H1 (cell line): ENCODE data around the gene USP37. TPM values are rescaled to one million over a fixed set of nuclear protein-coding genes. Genes with fewer than 3 reads are reported as not detected.

ENCODE experiments used
- CTCF ChIA-PET: fragments of 300-600 bp; sonication (Branson Sonifier 250); formaldehyde crosslinking; loops from one replicate; lab custom pipeline; 2021; ENCODE audit not compliant: partially characterized antibody; lab: Charles Lee
- POLR2A ChIA-PET: fragments of 300-600 bp; sonication (Branson Sonifier 250); formaldehyde crosslinking; loops from one replicate; lab custom pipeline; 2021; ENCODE audit warnings: inconsistent platforms; ENCODE audit not compliant: partially characterized antibody; lab: Charles Lee
- DNase-seq, 2 experiments: peaks; one replicate each; pipeline versions ENCODE4 v3.0.0 to v3.0.0-alpha.2; 2010 to 2022; ENCODE audit warnings: low spot score in 2 of 2, low read depth in 1 of 2, mixed read lengths in 1 of 2
- FAIRE-seq: peaks from 2 replicates; lab custom pipeline; 2011; peaks lifted over from hg19 to GRCh38; lab: Jason Lieb, UNC
- H2AFZ ChIP-seq: 2 replicates; pipeline ENCODE4 v1.8.1; 2012; ENCODE audit warnings: low read length, inconsistent platforms
- H2AK5ac ChIP-seq: 2 replicates; pipeline ENCODE4 v1.6.1; 2013; ENCODE audit warnings: low read depth, low read length
- H2BK120ac ChIP-seq: replicated peaks from 2 replicates; pipeline ENCODE3; 2013; ENCODE audit warnings: low read depth, low read length, inconsistent platforms
- H2BK12ac ChIP-seq: 2 replicates; pipeline ENCODE4 v1.6.1; 2013; ENCODE audit warnings: low read depth, low read length
- H2BK15ac ChIP-seq: 2 replicates; pipeline ENCODE4 v1.6.1; 2013; ENCODE audit warnings: low read length
- H2BK20ac ChIP-seq: 2 replicates; pipeline ENCODE4 v1.6.1; 2013; ENCODE audit warnings: low read length
- H2BK5ac ChIP-seq: 2 replicates; pipeline ENCODE4 v1.6.1; 2013; ENCODE audit warnings: low read depth, low read length
- H3K14ac ChIP-seq: 2 replicates; pipeline ENCODE4 v1.6.1; 2013; ENCODE audit warnings: inconsistent platforms; ENCODE audit not compliant: insufficient read length
- H3K18ac ChIP-seq: 2 replicates; pipeline ENCODE4 v1.6.1; 2013; ENCODE audit warnings: low read length; ENCODE audit errors: extremely low read depth
- H3K23ac ChIP-seq: 2 replicates; pipeline ENCODE4 v1.6.1; 2013; ENCODE audit warnings: inconsistent platforms; ENCODE audit not compliant: insufficient read length
- H3K23me2 ChIP-seq: 2 replicates; pipeline ENCODE4 v1.6.1; 2013; ENCODE audit warnings: low read depth, low read length
- H3K27ac ChIP-seq: 2 replicates; pipeline ENCODE4 v1.6.1; 2011; ENCODE audit warnings: low read depth, low read length, inconsistent platforms
- H3K27me3 ChIP-seq, 4 experiments: replicated peaks in 1 of 4; 1 replicate in 1 of 4; 2 replicates in 3 of 4; pipeline versions ENCODE4 v1.6.1 to v1.8.1; 2011 to 2013; ENCODE audit warnings: low read length in 3 of 4, mild to moderate bottlenecking in 3 of 4, inconsistent platforms in 2 of 4, mixed read lengths in 2 of 4, moderate library complexity in 1 of 4; ENCODE audit not compliant: control insufficient read depth in 3 of 4, insufficient read depth in 3 of 4; ENCODE audit errors: extremely low read depth in 1 of 4
- H3K36me3 ChIP-seq, 4 experiments: 2 replicates each; pipeline versions ENCODE4 v1.6.1 to v1.8.1; 2011 to 2013; ENCODE audit warnings: mild to moderate bottlenecking in 4 of 4, low read length in 3 of 4, moderate library complexity in 2 of 4, control low read depth in 1 of 4, inconsistent platforms in 1 of 4; ENCODE audit not compliant: insufficient read depth in 4 of 4, control insufficient read depth in 2 of 4
- H3K4ac ChIP-seq: replicated peaks from 2 replicates; pipeline ENCODE3; 2013; ENCODE audit warnings: low read length, low read depth, mixed read lengths, inconsistent platforms; ENCODE audit not compliant: insufficient read length
- H3K4me1 ChIP-seq, 4 experiments: replicated peaks in 1 of 4; 1 replicate in 1 of 4; 2 replicates in 3 of 4; pipeline versions ENCODE4 v1.6.1 to v1.8.1; 2011 to 2013; ENCODE audit warnings: low read length in 3 of 4, inconsistent platforms in 2 of 4, mixed read lengths in 1 of 4; ENCODE audit not compliant: insufficient read depth in 4 of 4, control insufficient read depth in 3 of 4
- H3K4me2 ChIP-seq, 2 experiments: 2 replicates each; pipeline versions ENCODE4 v1.6.1 to v1.8.1; 2011 to 2013; ENCODE audit warnings: low read depth in 2 of 2, low read length in 2 of 2, control low read depth in 1 of 2, inconsistent platforms in 1 of 2, mild to moderate bottlenecking in 1 of 2; ENCODE audit not compliant: insufficient read depth in 1 of 2
- H3K4me3 ChIP-seq, 4 experiments: fragments of 200-600, 300-600 bp in 1 of 4; sonication (generic), shearing (Covaris generic), sonication (Bioruptor Twin) in 1 of 4; 2 replicates each; pipeline versions ENCODE4 v1.5.1 to v1.8.1; 2011 to 2016; ENCODE audit warnings: low read length in 4 of 4, low read depth in 3 of 4, control low read depth in 2 of 4, inconsistent platforms in 2 of 4, mild to moderate bottlenecking in 2 of 4, mixed read lengths in 1 of 4, moderate library complexity in 1 of 4; ENCODE audit not compliant: insufficient read depth in 2 of 4; ENCODE audit errors: extremely low read depth in 1 of 4
- H3K56ac ChIP-seq: replicated peaks from 2 replicates; pipeline ENCODE3; 2013; ENCODE audit warnings: low read depth, mild to moderate bottlenecking, mixed read lengths, low read length, inconsistent platforms; ENCODE audit not compliant: insufficient read length
- H3K79me1 ChIP-seq: 2 replicates; pipeline ENCODE4 v1.6.1; 2013; ENCODE audit warnings: low read depth, low read length, control low read depth
- H3K79me2 ChIP-seq, 2 experiments: 2 replicates each; pipeline versions ENCODE4 v1.6.1 to v1.8.1; 2012 to 2013; ENCODE audit warnings: low read length in 2 of 2, mild to moderate bottlenecking in 2 of 2, inconsistent platforms in 1 of 2; ENCODE audit not compliant: insufficient read depth in 2 of 2, control insufficient read depth in 1 of 2
- H3K9ac ChIP-seq, 4 experiments: replicated peaks in 1 of 4; 1 replicate in 1 of 4; 2 replicates in 3 of 4; pipeline versions ENCODE4 v1.6.1 to v1.8.1; 2011 to 2013; ENCODE audit warnings: low read depth in 3 of 4, low read length in 3 of 4, control low read depth in 2 of 4, mild to moderate bottlenecking in 2 of 4, moderate library complexity in 2 of 4, inconsistent platforms in 1 of 4; ENCODE audit errors: extremely low read depth in 1 of 4
- H3K9me3 ChIP-seq, 2 experiments: 2 replicates each; pipeline versions ENCODE4 v1.6.1 to v1.8.1; 2012 to 2013; ENCODE audit warnings: mild to moderate bottlenecking in 2 of 2, moderate library complexity in 2 of 2, control low read depth in 1 of 2, inconsistent platforms in 1 of 2, low read depth in 1 of 2, low read length in 1 of 2, mixed read lengths in 1 of 2; ENCODE audit not compliant: insufficient read depth in 2 of 2
- H4K20me1 ChIP-seq, 2 experiments: replicated peaks in 1 of 2; 2 replicates each; pipeline versions ENCODE3 to v1.8.1; 2011 to 2013; ENCODE audit warnings: inconsistent platforms in 2 of 2, low read length in 2 of 2, mild to moderate bottlenecking in 1 of 2; ENCODE audit not compliant: insufficient read depth in 2 of 2, control insufficient read depth in 1 of 2
- H4K5ac ChIP-seq: 2 replicates; pipeline ENCODE4 v1.6.1; 2013; ENCODE audit warnings: low read length, low read depth, mixed read lengths, inconsistent platforms; ENCODE audit not compliant: insufficient read length
- H4K8ac ChIP-seq: 2 replicates; pipeline ENCODE4 v1.8.0; 2013; ENCODE audit warnings: mild to moderate bottlenecking, moderate library complexity, low read length, inconsistent platforms; ENCODE audit not compliant: insufficient read depth; ENCODE audit errors: extremely low read depth
- H4K91ac ChIP-seq: replicated peaks from 2 replicates; pipeline ENCODE3; 2013; ENCODE audit warnings: low read length, mixed read lengths, inconsistent platforms; ENCODE audit not compliant: insufficient read length
- CTCF ChIP-seq, 3 experiments: IDR thresholded peaks; 1 replicate in 2 of 3; 2 replicates in 1 of 3; pipeline versions ENCODE4 v1.5.1 to v1.6.1; 2011; ENCODE audit warnings: low read length in 3 of 3, mild to moderate bottlenecking in 3 of 3, inconsistent platforms in 2 of 3, low read depth in 1 of 3, moderate library complexity in 1 of 3; ENCODE audit not compliant: insufficient read depth in 1 of 3; ENCODE audit errors: control extremely low read depth in 1 of 3
- JUN ChIP-seq: IDR thresholded peaks from 2 replicates; pipeline ENCODE4 v1.6.1; 2011; ENCODE audit warnings: low read depth, mild to moderate bottlenecking, improper control_type of control experiment, low read length
- RNF2 ChIP-seq: fragments of 200-900, 300-1000 bp; sonication (generic); IDR thresholded peaks from 2 replicates; pipeline ENCODE4 v1.7.1; 2016; ENCODE audit warnings: borderline replicate concordance, low read depth, mild to moderate bottlenecking, antibody characterized with exemption, low read length; ENCODE audit not compliant: poor library complexity, severe bottlenecking; ENCODE audit errors: missing control alignments
- SIN3A ChIP-seq, 2 experiments: IDR thresholded peaks in 1 of 2; conservative IDR thresholded peaks in 1 of 2; 2 replicates each; pipeline ENCODE4 v1.6.1; 2011 to 2012; ENCODE audit warnings: low read length in 2 of 2, improper control_type of control experiment in 1 of 2, low read depth in 1 of 2, mild to moderate bottlenecking in 1 of 2
- SP1 ChIP-seq: IDR thresholded peaks from 2 replicates; pipeline ENCODE4 v1.6.1; 2011; ENCODE audit warnings: low read depth, low read length
- SUZ12 ChIP-seq: fragments of 200-600 bp; sonication (generic); IDR thresholded peaks from 2 replicates; pipeline ENCODE4 v1.6.1; 2012; ENCODE audit warnings: mild to moderate bottlenecking, inconsistent platforms, low read length, moderate library complexity, mixed read lengths
- TBP ChIP-seq: IDR thresholded peaks from 2 replicates; pipeline ENCODE4 v1.6.1; 2011; ENCODE audit warnings: low read depth, low read length, improper control_type of control experiment
- TCF12 ChIP-seq: IDR thresholded peaks from 2 replicates; pipeline ENCODE4 v1.6.1; 2011; ENCODE audit warnings: low read depth, mild to moderate bottlenecking, low read length
- WGBS, 2 experiments: shearing (Covaris generic) in 1 of 2; methylation state at CpG; one replicate each; pipeline versions ENCODE4 v1.1.6 to v1.1.7; 2013 to 2015; ENCODE audit warnings: low lambda C conversion rate in 2 of 2, mixed read lengths in 2 of 2, inconsistent platforms in 1 of 2, low coverage in 1 of 2, missing lambda C conversion rate in 1 of 2; ENCODE audit not compliant: insufficient replicate concordance in 2 of 2, insufficient coverage in 1 of 2, insufficient read length in 1 of 2; ENCODE audit errors: extremely low coverage in 1 of 2, missing lambda C conversion rate in 1 of 2; 5-methylcytosine and 5-hydroxymethylcytosine counted together
- polyA plus RNA-seq, 7 experiments: library from polyadenylated mRNA; depleted of rRNA in 3 of 7; stranded (reverse) in 5 of 7; unstranded in 2 of 7; fragments of >200 nt in 5 of 7; fragments of 200-250 nt in 2 of 7; gene quantifications; 1 replicate in 5 of 7; 2 replicates in 1 of 7; 4 replicates in 1 of 7; pipeline versions ENCODE4 v1.2.1 to v1.2.3, GENCODE V29; 2011 to 2013; ENCODE audit warnings: missing spikeins in 2 of 7, mixed read lengths in 2 of 7
- total RNA-seq: library from RNA; stranded (reverse); fragmentation: NEBNext Ultra II Directional; extraction: Animal tissue kit (Norgen Biotek cat#: 25700); gene quantifications from 2 replicates; pipeline ENCODE4 v1.2.1, GENCODE V29; 2021

Gene USP37
- total and polyA plus RNA-seq, 2 of the 8 experiments (the other 6 are each of a cell fraction or from before 2014, with no cell fraction given), result 3.8 to 29.1 TPM

- DNase-seq (no peak), FAIRE-seq (no peak)
- Histone ChIP-seq H3K79me1 (no peaks in the 10 kb centered on the region), H3K23me2 (peaks cover 6% of the 10 kb centered on the region), H3K4me3 (no peak overlapping the region), H4K5ac (no peak overlapping the region), H3K18ac (no peak overlapping the region), H3K9me3 (no peaks in the 10 kb centered on the region), H3K27ac (no peak overlapping the region), H3K23ac (no peak overlapping the region), H3K9ac (no peak overlapping the region), H3K56ac (no peak overlapping the region), H2AFZ (no peak overlapping the region), H3K14ac (no peak overlapping the region), H4K20me1 (peaks cover 0 to 2% of the 10 kb centered on the region in 2 experiments), H2BK15ac (no peak overlapping the region), H4K8ac (no peak overlapping the region; the same call in 1 of the 2 replicates), H3K36me3 (peaks cover 0 to 11% (median 4%) of the 10 kb centered on the region in 4 experiments; a peak in 2 of 8 replicates), H2BK120ac (no peak overlapping the region), H2BK12ac (no peak overlapping the region), H3K4ac (peak overlapping the region; percentile 49), H4K91ac (no peak overlapping the region), H3K79me2 (no peaks in the 10 kb centered on the region), H2BK5ac (peak overlapping the region; percentile 93; the same call in 1 of the 2 replicates), H3K27me3 (peaks cover 0 to under 1% (median under 1%) of the 10 kb centered on the region in 4 experiments; a peak in 2 of 7 replicates), H2BK20ac (no peak overlapping the region), H3K4me2 (peak overlapping the region; percentile 88 to 98; a peak in 1 of 4 replicates), H3K4me1 (peaks cover 12 to 31% (median 24%) of the 10 kb centered on the region in 4 experiments), H2AK5ac (peak overlapping the region; percentile 97; the same call in 1 of the 2 replicates)
- WGBS, 2 experiments, result 91% methylated on average over 15 of the region's 16 CpGs; no CpG with 5 or more reads in 1 of the 2 experiments
- CTCF ChIA-PET, result interaction anchor here (0.6 to 3.6 kb wide), 18 partner anchors 10 to 1669 kb away, joined by 3 to 13 read pairs (median 3); no protein-coding TSS in a partner anchor
- POLR2A ChIA-PET, result interaction anchor here (1.1 to 5.5 kb wide), 3 partner anchors 9 to 134 kb away, joined by 3 to 35 read pairs (median 16); partner anchors contain the start of genes AAMP and PNKD
- TF ChIP-seq CTCF (IDR thresholded peaks at IDR 0.05; ENCODE audit: control extremely low read depth in 1 of 3, insufficient read depth in 1 of 3, low read depth in 1 of 3, low read length in 3 of 3), result no peak
- TF ChIP-seq SP1, result no peak
- TF ChIP-seq TBP, result no peak
- no peak for TF ChIP-seq TCF12
- no peak for TF ChIP-seq SIN3A (conservative IDR thresholded peaks at IDR 0.05 in 1 of 2, IDR thresholded peaks at IDR 0.05 in 1 of 2; ENCODE audit: low read depth in 1 of 2, low read length in 2 of 2)
- TF ChIP-seq RNF2, result no peak
- TF ChIP-seq SUZ12, result no peak
- TF ChIP-seq JUN, result no peak
These were observed 163.6 kb downstream of the USP37 start for GRCh38 chr2:218404351-218405085.
